Heart left ventricle (tissue), 16 donors: Measurements from ENCODE around the gene WWC1. TPM values are rescaled to one million over a fixed set of nuclear protein-coding genes. Genes with fewer than 3 reads are reported as not detected.

Experiments used
- ATAC-seq, 4 donors: fragments of 200-7000 bp; cut with Tn5 transposase; one replicate each; pipeline ENCODE4 v1.9.1; 2020 to 2022; ENCODE audit warnings: moderate library complexity in 4 of 4, mild to moderate bottlenecking in 3 of 4, moderate number of reproducible peaks in 1 of 4
- DNase-seq, 5 donors: peaks; one replicate each; pipeline ENCODE4 v3.0.0-alpha.2; 2020
- H3K27ac ChIP-seq, 12 donors: fragments of 200-600 bp; sonication (generic) in 4 of 12; one replicate each; pipeline versions ENCODE4 v1.5.0 to v1.8.0; 2016 to 2022; ENCODE audit warnings: mild to moderate bottlenecking in 2 of 12
- H3K27me3 ChIP-seq, 9 donors: fragments of 200-600 bp; sonication (generic) in 2 of 9; one replicate each; pipeline versions ENCODE4 v1.5.1 to v1.8.0; 2016 to 2022; ENCODE audit warnings: mild to moderate bottlenecking in 3 of 9
- H3K36me3 ChIP-seq, 9 donors: fragments of 200-600 bp; sonication (generic) in 2 of 9; one replicate each; pipeline versions ENCODE4 v1.5.0 to v1.8.0; 2018 to 2022; ENCODE audit warnings: mild to moderate bottlenecking in 2 of 9
- H3K4me1 ChIP-seq, 12 donors: fragments of 200-600 bp; sonication (generic) in 4 of 12; one replicate each; pipeline versions ENCODE4 v1.5.0 to v1.8.0; 2016 to 2022; ENCODE audit warnings: mild to moderate bottlenecking in 3 of 12
- H3K4me3 ChIP-seq, 12 donors: fragments of 200-600 bp; sonication (generic) in 4 of 12; one replicate each; pipeline versions ENCODE4 v1.5.0 to v1.8.0; 2017 to 2022; ENCODE audit warnings: mild to moderate bottlenecking in 9 of 12, moderate library complexity in 4 of 12
- H3K9me3 ChIP-seq, 12 donors: fragments of 200-600 bp; sonication (generic) in 4 of 12; one replicate each; pipeline versions ENCODE4 v1.5.0 to v1.8.0; 2016 to 2022; ENCODE audit warnings: mild to moderate bottlenecking in 1 of 12
- POLR2A ChIP-seq, 2 donors: fragments of 450-650 bp; IDR thresholded peaks; one replicate each; pipeline ENCODE4 v1.6.1; 2017; ENCODE audit warnings: antibody characterized with exemption in 2 of 2, mild to moderate bottlenecking in 2 of 2, moderate library complexity in 2 of 2
- WGBS, 4 donors: extraction: QIAGEN DNeasy Blood & Tissue Kit in 2 of 4; methylation state at CpG; one replicate each; pipeline versions ENCODE4 v1.1.5 to v1.1.7; 2013 to 2018; 5-methylcytosine and 5-hydroxymethylcytosine counted together
- intact Hi-C, 10 donors: fragments of 100-400 bp; cut with DNase I; formaldehyde crosslinking; loops; one replicate each; pipeline versions ENCODE4 v1.11.1 to v1.14.2; 2022
- polyA plus RNA-seq, 2 donors: library from polyadenylated mRNA; stranded (reverse); fragments of 200-250 nt; gene quantifications; one replicate each; pipeline ENCODE4 v1.2.3, GENCODE V29; 2013
- total RNA-seq, 9 donors: library from RNA; depleted of rRNA in 2 of 9; stranded (reverse); fragments of >200 nt in 2 of 9; fragmentation: NEBNext Ultra II Directional in 3 of 9; extraction: Animal tissue kit (Norgen Biotek cat#: 25700) in 3 of 9; gene quantifications; one replicate each; pipeline versions ENCODE4 v1.1.0 to v1.2.4, GENCODE V29; 2016 to 2023
- TF ChIP-seq, protein P1 (sequence below), 12 donors: fragments of 200-600 bp; sonication (generic) in 4 of 12; IDR thresholded peaks; one replicate each; pipeline versions ENCODE4 v1.5.0 to v1.8.0; 2018 to 2022; ENCODE audit warnings: antibody characterized with exemption in 12 of 12, mild to moderate bottlenecking in 5 of 12
- donor health status: ischemic (EF 13 %, LVEDD 7.1; RV severe dilation, severe dysfunction).
- donor health status: healthy with polysubstance abuse.
- donor health status: DM: no; HTN: yes; CAD: no.
- donor health status: DM: no; HTN: no; CAD: no.
- donor health status: ischemic (EF 25% LVEDD 6.9; RV normal size, moderate dysfunction).
- donor health status: ischemic (EF 25% LVEDD 5.7; RV mildly dilated, moderate dysfunction).
- donor health status: healthy.
- donor health status: DM: yes; HTN: yes; CAD: no.
- donor health status: ischemic (EF 35%, LVEDD 5.7; RV mildly dilated, moderate dysfunction).
- donor health status: nonischemic (EF 11% LVEDD 7.7; RV severe dilation, severe dysfunction).
- donor health status: DM: yes; HTN: yes; CAD: no.
- donor health status: PGD.
- donor health status: ischemic (EF 29% LVEDD 5.4; RV normal size, mild dysfunction).
- donor health status: nonischemic (EF 23%, LVEDD 6.1; RV moderate dilation, normal function).

WWC1 gene
- total and polyA plus RNA-seq, 11 donors: 0.23 to 21.5 (median 1.7) TPM

- DNase-seq: no peak
- WGBS, 4 donors: 90 to 97% (median 94%) methylated on average over 4 of the region's 4 CpGs
These were observed 26.8 kb downstream of the WWC1 start for GRCh38 chr5:168318240-168318639.

GRCh38 chr5:168319774-168320173, 28.3 kb downstream of the WWC1 start:
- whole genome bisulfite sequencing, 4 donors: 86 to 91% (median 90%) methylated on average over 3 of the region's 3 CpGs
- ATAC-seq (no peak), DNase-seq (no peak)
- no peaks in the 10 kb centered on the region for H3K27me3 ChIP-seq
- H3K9me3 ChIP-seq: no peaks in the 10 kb centered on the region
- H3K27ac ChIP-seq: no peak overlapping the region
- no peaks in the 10 kb centered on the region for H3K4me1 ChIP-seq
- no peak overlapping the region for H3K4me3 ChIP-seq
- no peaks in the 10 kb centered on the region for H3K36me3 ChIP-seq
- TF ChIP-seq, protein P1, sequence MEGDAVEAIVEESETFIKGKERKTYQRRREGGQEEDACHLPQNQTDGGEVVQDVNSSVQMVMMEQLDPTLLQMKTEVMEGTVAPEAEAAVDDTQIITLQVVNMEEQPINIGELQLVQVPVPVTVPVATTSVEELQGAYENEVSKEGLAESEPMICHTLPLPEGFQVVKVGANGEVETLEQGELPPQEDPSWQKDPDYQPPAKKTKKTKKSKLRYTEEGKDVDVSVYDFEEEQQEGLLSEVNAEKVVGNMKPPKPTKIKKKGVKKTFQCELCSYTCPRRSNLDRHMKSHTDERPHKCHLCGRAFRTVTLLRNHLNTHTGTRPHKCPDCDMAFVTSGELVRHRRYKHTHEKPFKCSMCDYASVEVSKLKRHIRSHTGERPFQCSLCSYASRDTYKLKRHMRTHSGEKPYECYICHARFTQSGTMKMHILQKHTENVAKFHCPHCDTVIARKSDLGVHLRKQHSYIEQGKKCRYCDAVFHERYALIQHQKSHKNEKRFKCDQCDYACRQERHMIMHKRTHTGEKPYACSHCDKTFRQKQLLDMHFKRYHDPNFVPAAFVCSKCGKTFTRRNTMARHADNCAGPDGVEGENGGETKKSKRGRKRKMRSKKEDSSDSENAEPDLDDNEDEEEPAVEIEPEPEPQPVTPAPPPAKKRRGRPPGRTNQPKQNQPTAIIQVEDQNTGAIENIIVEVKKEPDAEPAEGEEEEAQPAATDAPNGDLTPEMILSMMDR (IDR thresholded peaks at IDR 0.05): no peak
- TF ChIP-seq POLR2A (IDR thresholded peaks at IDR 0.05): no peak
- intact Hi-C loops: no loop called here

More at GRCh38 chr5:168318240-168318639, 26.8 kb downstream of the WWC1 start:
- Histone ChIP-seq H3K36me3 (no peaks in the 10 kb centered on the region), H3K9me3 (no peaks in the 10 kb centered on the region), H3K4me1 (no peaks in the 10 kb centered on the region), H3K27ac (no peak overlapping the region), H3K27me3 (no peaks in the 10 kb centered on the region), H3K4me3 (no peak overlapping the region)
- no peak for TF ChIP-seq POLR2A (IDR thresholded peaks at IDR 0.05)
- TF ChIP-seq, protein P1 (IDR thresholded peaks at IDR 0.05): no peak
- no peak for ATAC-seq
- intact Hi-C loops: no loop called here

- DNase-seq (no peak), ATAC-seq (no peak)
- no peaks in the 10 kb centered on the region for H3K36me3 ChIP-seq
- no peaks in the 10 kb centered on the region for H3K27me3 ChIP-seq
- no peak overlapping the region for H3K27ac ChIP-seq
- no peaks in the 10 kb centered on the region for H3K9me3 ChIP-seq
- no peak overlapping the region for H3K4me3 ChIP-seq
- intact Hi-C loops: no loop called here
- no peak for TF ChIP-seq POLR2A (IDR thresholded peaks at IDR 0.05)
- TF ChIP-seq, protein P1 (IDR thresholded peaks at IDR 0.05): no peak
- no peaks in the 10 kb centered on the region for H3K4me1 ChIP-seq
- WGBS, 4 donors: 78 to 81% (median 79%) methylated on average over 9 of the region's 9 CpGs
These were observed 29.4 kb downstream of the WWC1 start for GRCh38 chr5:168320805-168321204.

GRCh38 chr5:168324859-168325630, 33.6 kb downstream of the WWC1 start:
- no peak for ATAC-seq
- Histone ChIP-seq H3K36me3 (no peaks in the 10 kb centered on the region), H3K27me3 (peaks cover 0 to 16% (median 5%) of the 10 kb centered on the region in 9 donors), H3K9me3 (no peaks in the 10 kb centered on the region), H3K4me1 (no peaks in the 10 kb centered on the region), H3K27ac (no peak overlapping the region), H3K4me3 (no peak overlapping the region)
- no peak for DNase-seq
- intact Hi-C loops: no loop called here
- TF ChIP-seq, protein P1 (IDR thresholded peaks at IDR 0.05): no peak
- TF ChIP-seq POLR2A (IDR thresholded peaks at IDR 0.05): no peak
- WGBS, 4 donors: 74 to 89% (median 77%) methylated on average over 5 of the region's 5 CpGs
